ENCODE measurements around the gene MKRN2. TPM values are rescaled to one million over a fixed set of nuclear protein-coding genes. Genes with fewer than 3 reads are reported as not detected.
A peak's percentile ranks its signal among the peaks of the same experiment; 100 is the strongest.
"Not testable (repeated sequence)": the region's sequence is repeated elsewhere in the genome, so short reads cannot be mapped to it uniquely, and the experiment has no call there.

Gene MKRN2
- total RNA-seq (2014; rRNA removed; shearing (Covaris generic)): 10.8 and 13.5 TPM in 2 replicates

GRCh38 chr3:12556690-12557472 is at the start of gene MKRN2:
Gene MKRN2, plus strand, starts transcription at chr3:12557087. Its CDS starts 64 bp downstream, at chr3:12557151.
- DNase-seq (ENCODE audit: low spot score): peak; percentile 82

DNA sequence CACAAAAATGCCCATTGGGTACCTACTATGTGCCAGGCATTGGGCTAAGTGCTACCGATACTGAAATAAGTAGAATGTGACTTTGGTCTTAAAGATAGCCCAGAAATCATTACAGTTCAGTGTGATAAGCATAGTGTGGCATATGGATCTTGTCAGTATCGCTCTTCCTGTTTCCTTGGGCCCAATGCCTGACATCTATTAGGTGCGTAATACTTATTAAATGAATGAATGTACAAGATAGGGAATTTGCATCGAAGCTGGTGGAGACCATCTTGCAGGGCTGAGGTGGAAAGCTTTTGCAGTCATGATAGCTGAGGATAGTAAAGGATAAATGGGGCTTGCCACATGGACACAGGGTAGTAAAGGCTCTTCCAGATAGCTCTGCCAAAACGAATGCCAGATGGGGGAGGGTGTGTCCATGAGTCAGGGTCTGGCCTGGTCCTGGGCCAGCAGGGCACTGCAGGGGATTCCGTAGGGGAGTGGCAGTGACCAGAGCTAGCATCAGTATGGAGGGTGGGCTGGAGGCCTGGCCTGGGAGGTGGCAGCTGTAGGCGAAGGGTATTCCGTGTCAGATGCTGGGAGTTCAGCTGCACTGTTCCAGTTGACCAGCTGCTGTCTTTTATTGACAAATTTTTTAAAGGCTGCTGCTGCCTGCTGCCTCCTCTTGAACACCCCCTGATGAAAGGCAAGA is 49.2 kb upstream of the MKRN2 start:
- no peak for DNase-seq (ENCODE audit: low spot score)

GRCh38 chr3:12508291-12508700 is 48.6 kb upstream of the MKRN2 start:
- no peak for DNase-seq (ENCODE audit: low spot score)

DNA sequence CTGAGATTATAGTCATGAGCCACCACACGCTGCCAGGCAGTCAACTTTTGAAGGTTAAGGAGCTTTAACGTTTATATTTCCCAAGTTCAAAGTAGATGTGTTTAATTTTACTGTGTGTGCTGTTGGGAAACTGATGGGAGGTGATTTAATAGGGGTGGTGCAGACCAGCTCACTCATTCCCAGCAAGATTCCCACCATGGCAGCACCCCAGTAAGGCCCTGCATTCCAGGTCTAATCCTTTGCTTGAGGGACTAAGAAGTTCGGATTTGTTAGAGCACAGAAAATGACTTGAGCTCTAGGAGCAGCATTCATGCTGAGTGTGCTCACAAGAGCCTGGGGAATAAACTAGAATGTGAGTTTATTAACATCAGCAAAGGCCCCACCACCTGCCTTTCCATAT is 47.4 kb upstream of the MKRN2 start:
- DNase-seq (ENCODE audit: low spot score): no peak

DNA sequence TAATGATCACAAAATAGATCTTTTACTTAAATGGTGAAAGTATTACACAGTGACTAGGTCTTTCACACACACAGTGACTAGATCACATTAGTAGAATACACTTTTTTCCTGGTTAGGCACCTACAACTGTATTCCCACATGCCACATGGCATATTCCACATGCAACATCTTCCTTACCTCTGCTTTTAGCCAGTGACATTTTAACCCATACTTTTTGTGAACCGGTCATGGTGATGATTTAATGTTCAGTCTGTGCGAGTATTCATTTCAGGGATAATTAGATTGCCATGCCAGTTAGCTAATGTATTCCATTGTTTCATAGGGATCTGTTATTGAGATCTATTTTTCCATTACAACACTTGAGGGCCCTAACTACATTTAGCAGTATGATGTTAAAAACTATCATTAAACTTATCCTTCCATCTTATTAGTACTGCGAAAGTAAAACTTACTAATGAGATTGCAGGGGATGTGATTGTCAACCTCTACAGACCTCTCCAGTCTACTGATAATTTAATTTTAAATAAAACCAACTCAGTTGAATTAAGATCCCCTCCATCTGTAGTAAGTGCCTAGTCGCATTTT is 44.3 kb upstream of the MKRN2 start:
- DNase-seq (ENCODE audit: low spot score): no peak

DNA sequence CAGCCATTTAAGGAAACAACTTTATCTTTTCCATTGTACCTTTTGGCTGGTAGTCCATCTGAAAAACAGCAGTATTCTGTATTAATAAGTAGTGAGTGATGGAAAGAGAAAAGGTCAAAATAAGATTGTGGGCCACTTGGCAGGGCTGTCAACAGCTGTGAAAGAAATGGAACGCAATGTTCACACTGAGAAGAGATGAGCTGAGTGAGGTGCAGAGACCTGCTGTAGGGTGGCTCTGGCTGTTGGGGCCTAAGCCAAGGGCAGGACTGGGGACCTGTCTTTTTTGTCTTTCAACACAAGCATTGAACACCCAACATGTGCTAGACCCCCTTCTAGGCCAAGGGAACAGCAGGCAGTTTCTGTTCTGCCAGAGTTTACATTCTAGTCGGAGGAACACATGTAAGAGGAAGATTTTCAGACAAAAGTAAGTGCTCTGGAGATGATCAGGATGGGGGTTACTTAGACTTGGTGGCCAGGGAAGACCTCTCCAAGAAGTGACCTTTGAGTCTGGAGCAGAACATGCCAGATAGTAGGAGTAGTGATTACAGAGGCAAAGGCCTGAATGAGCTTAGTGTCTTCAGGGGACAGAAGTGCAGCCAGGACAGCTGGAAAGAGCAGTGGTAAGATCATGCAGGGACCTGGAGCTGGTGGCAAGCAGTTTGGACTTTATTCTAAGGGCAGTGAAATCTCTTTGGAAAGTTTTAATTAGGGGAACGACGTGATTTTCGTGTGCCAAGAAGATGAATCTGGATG is 43.0 kb upstream of the MKRN2 start:
- DNase-seq (ENCODE audit: low spot score): no peak

DNA sequence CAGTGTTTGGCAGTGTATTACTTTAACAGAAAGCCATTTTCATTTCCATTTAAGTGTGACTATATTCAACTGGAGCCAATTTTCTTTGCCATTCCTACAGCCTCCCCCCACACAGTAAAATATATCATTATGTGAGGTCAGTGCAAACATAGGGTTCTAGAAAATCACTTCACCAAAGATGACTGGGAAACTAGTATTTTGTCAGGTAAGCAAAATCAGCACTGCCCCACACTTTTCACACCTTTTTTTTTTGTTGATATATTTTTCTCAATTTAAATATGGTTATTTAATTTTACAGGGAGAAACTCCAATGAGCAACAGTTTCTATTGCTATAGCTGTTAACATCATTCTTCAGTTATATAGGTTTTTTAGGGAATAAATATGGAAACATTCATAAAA is 41.3 kb upstream of the MKRN2 start:
- no peak for DNase-seq (ENCODE audit: low spot score)

- DNase-seq (ENCODE audit: low spot score): no peak
These were observed 40.0 kb upstream of the MKRN2 start for GRCh38 chr3:12516873-12517272.

DNA sequence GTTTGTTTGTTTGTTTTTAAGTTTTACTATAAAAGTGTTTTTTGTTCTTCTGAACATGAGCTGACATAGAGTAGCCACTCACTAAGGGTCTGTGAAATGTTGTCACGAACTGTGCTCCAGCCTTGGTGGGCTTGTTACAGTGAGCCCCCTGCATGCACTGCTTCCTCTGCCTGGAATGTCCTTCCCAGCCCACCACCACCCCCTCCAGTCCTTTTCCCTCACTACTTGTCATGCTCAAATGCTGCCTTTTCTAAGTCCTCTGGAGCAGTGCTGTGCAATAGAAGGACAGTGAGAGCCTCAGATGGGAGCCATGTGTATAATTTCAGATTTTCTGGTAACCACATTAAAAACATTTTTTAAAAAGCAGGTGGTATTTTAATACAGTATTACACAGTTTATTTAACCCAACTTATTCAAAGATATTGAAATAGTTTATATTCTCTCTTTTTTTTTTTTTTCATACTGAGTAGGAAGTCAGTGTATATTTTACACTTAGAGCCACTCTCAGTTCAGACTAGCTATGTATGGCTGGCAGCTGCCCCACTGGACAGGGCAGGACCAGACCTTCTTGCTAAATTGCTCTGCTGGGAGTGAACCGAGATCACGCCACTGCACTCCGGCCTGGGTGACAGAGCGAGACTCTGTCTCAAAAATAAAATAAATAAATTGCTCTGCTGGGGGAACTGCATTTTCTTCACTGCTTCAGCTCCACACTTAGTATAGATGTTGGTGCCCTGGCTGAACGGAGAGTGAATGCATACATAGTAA is 38.4 kb upstream of the MKRN2 start:
- DNase-seq (ENCODE audit: low spot score): no peak

DNA sequence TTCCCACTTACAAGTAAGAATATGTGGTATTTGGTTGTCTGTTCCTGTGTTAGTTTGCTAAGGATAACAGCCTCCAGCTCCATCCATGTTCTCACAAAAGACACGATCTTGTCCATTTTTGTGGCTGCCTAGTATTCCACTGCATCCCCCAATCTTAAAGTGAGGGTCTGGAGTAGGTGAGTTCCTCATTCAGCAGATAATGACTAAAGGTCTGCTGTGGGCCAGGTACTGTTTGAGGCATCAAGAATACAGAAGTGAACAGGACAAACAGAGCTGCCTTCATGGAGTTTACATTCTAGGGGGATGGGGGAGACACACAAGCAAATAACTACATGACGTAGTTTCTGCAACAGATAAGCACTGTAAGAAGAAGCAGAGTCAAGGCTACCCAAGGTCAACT is 35.9 kb upstream of the MKRN2 start:
- no peak for DNase-seq (ENCODE audit: low spot score)

DNA sequence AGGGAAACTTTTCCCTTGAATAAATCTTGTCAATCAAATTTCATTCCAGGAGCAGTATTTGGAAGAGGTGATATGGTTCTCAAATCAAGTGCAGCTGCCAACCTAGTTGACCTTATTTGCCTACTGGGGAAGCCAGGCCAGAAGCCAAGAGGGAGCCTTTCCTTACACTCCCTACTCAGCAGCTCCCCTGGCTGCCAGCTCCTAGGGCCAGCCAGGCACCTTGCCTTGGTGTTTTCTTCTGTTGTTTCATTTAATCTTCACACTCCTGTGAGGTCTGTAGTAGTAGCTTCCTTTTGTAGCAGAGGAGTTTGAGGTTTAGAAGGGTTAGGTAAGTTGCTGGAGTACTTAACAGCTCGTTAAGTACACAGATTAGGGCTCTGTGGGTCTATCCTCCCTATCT is 34.2 kb upstream of the MKRN2 start:
- DNase-seq (ENCODE audit: low spot score): no peak

- no peak for DNase-seq (ENCODE audit: low spot score)
These were observed 29.1 kb upstream of the MKRN2 start for GRCh38 chr3:12527757-12528143.

DNA sequence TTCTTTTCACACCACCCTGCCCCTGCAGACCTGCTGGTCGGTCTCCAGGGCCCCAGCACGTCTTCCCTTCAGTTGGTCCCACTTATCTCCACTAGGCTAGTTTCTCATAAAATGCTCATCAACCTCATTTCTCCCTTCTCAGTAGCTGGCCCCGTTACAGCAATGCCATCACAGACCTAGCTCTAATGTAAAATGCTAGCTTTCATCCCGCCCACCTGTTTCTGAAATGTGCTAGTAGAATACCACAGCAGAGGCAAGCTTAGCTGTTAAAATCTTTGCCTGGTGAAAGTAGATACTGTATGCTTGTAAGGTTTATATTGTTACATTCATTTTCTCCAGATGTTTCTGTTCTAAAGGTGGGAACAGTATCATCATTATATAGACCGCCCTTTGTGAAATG is 24.7 kb upstream of the MKRN2 start:
- no peak for DNase-seq (ENCODE audit: low spot score)

- DNase-seq (ENCODE audit: low spot score): no peak
These were observed 20.5 kb upstream of the MKRN2 start for GRCh38 chr3:12536423-12536822.

DNA sequence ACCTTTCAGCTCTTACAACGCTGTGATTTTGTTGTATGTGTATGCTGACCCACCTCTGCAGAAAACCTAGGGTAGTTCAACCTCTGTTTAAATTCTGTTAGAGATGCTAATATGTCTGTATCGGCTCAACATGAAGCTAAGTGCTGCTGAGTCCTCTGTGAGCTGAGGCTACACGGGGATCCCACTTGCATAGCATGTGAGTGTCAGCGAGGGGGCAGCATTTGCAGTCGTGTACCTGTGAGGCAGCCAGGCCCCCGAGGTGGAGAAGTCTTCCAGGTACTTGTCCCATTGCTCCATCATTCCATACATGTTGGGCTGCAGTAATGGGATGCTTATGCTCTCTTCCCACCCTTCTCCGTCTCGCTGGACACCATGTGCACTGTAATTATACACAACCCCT is 15.3 kb upstream of the MKRN2 start:
- DNase-seq (ENCODE audit: low spot score): no peak

GRCh38 chr3:12543497-12543896 is 13.4 kb upstream of the MKRN2 start:
- not testable (repeated sequence) for DNase-seq (ENCODE audit: low spot score)

GRCh38 chr3:12544652-12545472 is 12.0 kb upstream of the MKRN2 start:
- DNase-seq (ENCODE audit: low spot score): peak; percentile 21

DNA sequence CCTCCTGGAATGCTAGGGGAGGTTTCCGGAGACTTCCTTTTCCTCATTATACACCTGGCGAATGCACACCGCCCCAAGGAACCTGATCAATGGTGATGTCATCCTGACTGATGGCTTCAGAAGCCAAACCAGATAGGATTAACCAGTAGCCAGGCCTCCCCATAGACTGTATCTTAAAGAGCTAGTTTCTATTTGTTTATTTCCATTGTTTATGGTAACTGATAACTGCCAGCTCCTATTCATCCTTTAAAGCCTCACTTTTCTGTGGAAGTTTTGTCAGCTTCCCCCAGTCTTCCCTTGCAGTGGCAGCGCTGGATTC is 11.5 kb upstream of the MKRN2 start, which contains the start of gene MKRN2OS:
Gene MKRN2OS (minus strand): TSS at position 27 of the 319 bp plus-strand sequence. CDS start 35 bp downstream, outside the sequence.
- DNase-seq (ENCODE audit: low spot score): peak; percentile 87

- no peak for DNase-seq (ENCODE audit: low spot score)
These were observed 6.7 kb upstream of the MKRN2 start for GRCh38 chr3:12549971-12550760.

All from HT-29 (cell line).